Neural cell (in vitro differentiated cells): ENCODE measurements around the gene NTPCR.

Source experiments
- EP300 ChIP-seq: fragments of 450-650 bp; conservative IDR thresholded peaks from 2 replicates; pipeline ENCODE4 v1.6.1; 2014; ENCODE audit warnings: antibody characterized with exemption, mild to moderate bottlenecking, moderate library complexity; ENCODE audit not compliant: poor library complexity, severe bottlenecking
- EZH2 ChIP-seq: fragments of 200-600, 300-800 bp; shearing (Covaris generic), sonication (generic); IDR thresholded peaks from 2 replicates; pipeline ENCODE4 v1.6.1; 2014; ENCODE audit warnings: antibody characterized with exemption, low read length, borderline replicate concordance, mild to moderate bottlenecking; ENCODE audit not compliant: insufficient read depth, poor library complexity, severe bottlenecking
- MXI1 ChIP-seq: fragments of 450-650 bp; conservative IDR thresholded peaks from 2 replicates; pipeline ENCODE4 v1.6.1; 2014; ENCODE audit warnings: antibody characterized with exemption, mild to moderate bottlenecking; ENCODE audit not compliant: poor library complexity, severe bottlenecking
- POLR2AphosphoS5 ChIP-seq: IDR thresholded peaks from 2 replicates; pipeline ENCODE4 v1.6.1; 2012
- RAD21 ChIP-seq: fragments of 450-650 bp; conservative IDR thresholded peaks from 2 replicates; pipeline ENCODE4 v1.6.1; 2014; ENCODE audit warnings: antibody characterized with exemption, mild to moderate bottlenecking, moderate library complexity
- SMC3 ChIP-seq: fragments of 450-650 bp; conservative IDR thresholded peaks from 2 replicates; pipeline ENCODE4 v1.6.1; 2014; ENCODE audit warnings: antibody characterized with exemption, mild to moderate bottlenecking, moderate library complexity; ENCODE audit not compliant: poor library complexity
- TAF1 ChIP-seq: IDR thresholded peaks from 2 replicates; pipeline ENCODE4 v1.6.1; 2012; ENCODE audit warnings: low read depth
- TF ChIP-seq, protein P1 (sequence below): fragments of 450-650 bp; IDR thresholded peaks from 2 replicates; pipeline ENCODE4 v1.5.1; 2014; ENCODE audit warnings: antibody characterized with exemption, mild to moderate bottlenecking, moderate library complexity; ENCODE audit not compliant: poor library complexity, severe bottlenecking

DNA sequence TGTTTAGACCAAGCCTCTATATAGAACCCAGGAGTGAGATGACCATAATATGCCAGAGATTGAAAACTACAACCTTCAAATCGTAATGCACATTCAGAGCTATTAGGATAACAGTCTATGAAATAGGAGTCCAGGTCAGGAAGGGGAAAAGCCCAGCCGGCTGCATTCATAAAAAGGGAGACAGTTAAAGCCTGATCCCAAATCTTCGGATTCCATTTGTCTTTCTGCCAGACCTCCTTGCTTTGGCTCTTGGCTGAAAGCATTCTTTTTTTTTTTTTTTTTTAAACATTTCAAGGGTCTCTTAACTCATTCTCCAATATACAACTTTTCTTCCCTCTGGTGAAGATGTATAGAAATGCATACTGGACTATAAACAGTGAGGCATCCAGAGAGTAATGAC is 81.1 kb downstream of the NTPCR start:
- TF ChIP-seq EZH2 (no peak), POLR2AphosphoS5 (no peak), TAF1 (no peak), MXI1 (no peak), EP300 (no peak), SMC3 (no peak), RAD21 (no peak)
- TF ChIP-seq, protein P1, sequence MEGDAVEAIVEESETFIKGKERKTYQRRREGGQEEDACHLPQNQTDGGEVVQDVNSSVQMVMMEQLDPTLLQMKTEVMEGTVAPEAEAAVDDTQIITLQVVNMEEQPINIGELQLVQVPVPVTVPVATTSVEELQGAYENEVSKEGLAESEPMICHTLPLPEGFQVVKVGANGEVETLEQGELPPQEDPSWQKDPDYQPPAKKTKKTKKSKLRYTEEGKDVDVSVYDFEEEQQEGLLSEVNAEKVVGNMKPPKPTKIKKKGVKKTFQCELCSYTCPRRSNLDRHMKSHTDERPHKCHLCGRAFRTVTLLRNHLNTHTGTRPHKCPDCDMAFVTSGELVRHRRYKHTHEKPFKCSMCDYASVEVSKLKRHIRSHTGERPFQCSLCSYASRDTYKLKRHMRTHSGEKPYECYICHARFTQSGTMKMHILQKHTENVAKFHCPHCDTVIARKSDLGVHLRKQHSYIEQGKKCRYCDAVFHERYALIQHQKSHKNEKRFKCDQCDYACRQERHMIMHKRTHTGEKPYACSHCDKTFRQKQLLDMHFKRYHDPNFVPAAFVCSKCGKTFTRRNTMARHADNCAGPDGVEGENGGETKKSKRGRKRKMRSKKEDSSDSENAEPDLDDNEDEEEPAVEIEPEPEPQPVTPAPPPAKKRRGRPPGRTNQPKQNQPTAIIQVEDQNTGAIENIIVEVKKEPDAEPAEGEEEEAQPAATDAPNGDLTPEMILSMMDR = no peak
